Gastrocnemius medialis (tissue), 4 donors: ENCODE data around the gene ANKRD35.

ENCODE experiments used
- CTCF ChIP-seq, 5 experiments: fragments of 450-650 bp in 3 of 5; fragments of 200-600 bp in 2 of 5; sonication (generic) in 2 of 5; IDR thresholded peaks in 4 of 5; conservative IDR thresholded peaks in 1 of 5; 1 replicate in 4 of 5; 2 replicates in 1 of 5; pipeline ENCODE4 v1.5.1; 2016 to 2019; ENCODE audit warnings: antibody characterized with exemption in 5 of 5, mild to moderate bottlenecking in 3 of 5, moderate library complexity in 3 of 5
- POLR2A ChIP-seq, 2 donors: fragments of 450-650 bp; IDR thresholded peaks; one replicate each; pipeline ENCODE4 v1.6.1; 2017; ENCODE audit warnings: antibody characterized with exemption in 2 of 2, mild to moderate bottlenecking in 2 of 2, moderate library complexity in 2 of 2

GRCh38 chr1:145824499-145824842, 61.2 kb downstream of the ANKRD35 start:
- TF ChIP-seq CTCF (IDR thresholded peaks at IDR 0.05 in 4 of 5, conservative IDR thresholded peaks at IDR 0.05 in 1 of 5), result no peak
- TF ChIP-seq POLR2A (IDR thresholded peaks at IDR 0.05), result no peak
